Keratinocyte (primary cell): ENCODE data around the gene TOP3B.

ENCODE experiments used
- CTCF ChIP-seq, 3 experiments: IDR thresholded peaks in 1 of 3; conservative IDR thresholded peaks in 1 of 3; optimal IDR thresholded peaks in 1 of 3; 2 replicates in 2 of 3; 3 replicates in 1 of 3; pipeline versions ENCODE3 to v1.5.1; 2011; ENCODE audit warnings: low read length in 3 of 3, mild to moderate bottlenecking in 3 of 3, moderate library complexity in 2 of 3, control low read depth in 1 of 3, inconsistent platforms in 1 of 3; ENCODE audit not compliant: insufficient read depth in 2 of 3; ENCODE audit errors: extremely low read depth in 1 of 3
- EZH2 ChIP-seq: IDR thresholded peaks from one replicate; pipeline ENCODE4 v1.6.1; 2012; ENCODE audit warnings: inconsistent platforms, mild to moderate bottlenecking, low read length, moderate library complexity

- TF ChIP-seq CTCF (optimal IDR thresholded peaks at IDR 0.05 in 1 of 3, IDR thresholded peaks at IDR 0.05 in 1 of 3, conservative IDR thresholded peaks at IDR 0.05 in 1 of 3; ENCODE audit: extremely low read depth in 1 of 3, insufficient read depth in 2 of 3, low read length in 3 of 3) (no peak), EZH2 (no peak)
These were observed 20.6 kb upstream of the TOP3B start for GRCh38 chr22:22003233-22003632.
